ENCODE results near the gene GPRIN2.

- TF ChIP-seq POLR2AphosphoS5 (IDR thresholded peaks at IDR 0.05; ENCODE audit: low read depth, low read length), result no peak
- no peak for TF ChIP-seq FOXM1 (IDR thresholded peaks at IDR 0.05; ENCODE audit: low read depth)
- TF ChIP-seq FOXJ3 (CRISPR knock-in tag; IDR thresholded peaks at IDR 0.05), result no peak
- no peak for TF ChIP-seq USF2 (IDR thresholded peaks at IDR 0.05; ENCODE audit: borderline replicate concordance, low read depth, low read length)
- TF ChIP-seq EP300 (IDR thresholded peaks at IDR 0.05; ENCODE audit: borderline replicate concordance in 1 of 2, low read depth in 1 of 2, low read length in 1 of 2), result no peak
- no peak for TF ChIP-seq NRF1 (IDR thresholded peaks at IDR 0.05; ENCODE audit: low read depth, low read length)
- no peak for TF ChIP-seq CTCF (IDR thresholded peaks at IDR 0.05)
Observed at GRCh38 chr10:46538155-46538554, 18.3 kb downstream of the GPRIN2 start.

Data from SK-N-SH (cell line).